HL-60 (cell line): ENCODE results near the gene WDR27.

Experiments
- CTCF ChIP-seq: IDR thresholded peaks from one replicate; pipeline ENCODE4 v1.5.1; 2011; ENCODE audit warnings: low read length, control low read depth, inconsistent platforms; ENCODE audit not compliant: insufficient read depth
- POLR2AphosphoS5 ChIP-seq: IDR thresholded peaks from 2 replicates; pipeline ENCODE4 v1.6.1; 2012; ENCODE audit warnings: low read depth
- TF ChIP-seq, protein P1 (sequence below): IDR thresholded peaks from 2 replicates; pipeline ENCODE4 v1.6.1; 2012; ENCODE audit warnings: low read depth; ENCODE audit not compliant: insufficient replicate concordance

DNA sequence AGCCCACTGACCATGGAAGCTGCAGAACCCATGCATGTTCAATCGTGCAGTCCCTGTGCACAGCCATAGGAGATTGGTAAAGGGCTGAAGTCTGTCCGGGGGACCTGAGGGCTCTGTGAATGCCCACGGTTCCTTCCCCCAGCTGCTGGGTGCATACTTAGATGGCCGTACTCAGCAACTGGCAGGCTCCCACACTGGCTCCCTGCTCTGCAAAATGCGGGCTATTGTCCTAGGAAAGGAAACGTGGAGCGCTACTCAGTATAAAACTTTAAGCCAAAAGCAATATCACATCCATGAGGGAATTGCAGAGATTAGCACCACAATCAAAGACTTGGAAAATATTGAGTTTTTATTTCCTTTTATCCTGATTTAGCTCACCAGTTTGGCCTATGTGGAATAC lies 202.0 kb downstream of the WDR27 start:
- no peak for TF ChIP-seq CTCF
- TF ChIP-seq, protein P1, sequence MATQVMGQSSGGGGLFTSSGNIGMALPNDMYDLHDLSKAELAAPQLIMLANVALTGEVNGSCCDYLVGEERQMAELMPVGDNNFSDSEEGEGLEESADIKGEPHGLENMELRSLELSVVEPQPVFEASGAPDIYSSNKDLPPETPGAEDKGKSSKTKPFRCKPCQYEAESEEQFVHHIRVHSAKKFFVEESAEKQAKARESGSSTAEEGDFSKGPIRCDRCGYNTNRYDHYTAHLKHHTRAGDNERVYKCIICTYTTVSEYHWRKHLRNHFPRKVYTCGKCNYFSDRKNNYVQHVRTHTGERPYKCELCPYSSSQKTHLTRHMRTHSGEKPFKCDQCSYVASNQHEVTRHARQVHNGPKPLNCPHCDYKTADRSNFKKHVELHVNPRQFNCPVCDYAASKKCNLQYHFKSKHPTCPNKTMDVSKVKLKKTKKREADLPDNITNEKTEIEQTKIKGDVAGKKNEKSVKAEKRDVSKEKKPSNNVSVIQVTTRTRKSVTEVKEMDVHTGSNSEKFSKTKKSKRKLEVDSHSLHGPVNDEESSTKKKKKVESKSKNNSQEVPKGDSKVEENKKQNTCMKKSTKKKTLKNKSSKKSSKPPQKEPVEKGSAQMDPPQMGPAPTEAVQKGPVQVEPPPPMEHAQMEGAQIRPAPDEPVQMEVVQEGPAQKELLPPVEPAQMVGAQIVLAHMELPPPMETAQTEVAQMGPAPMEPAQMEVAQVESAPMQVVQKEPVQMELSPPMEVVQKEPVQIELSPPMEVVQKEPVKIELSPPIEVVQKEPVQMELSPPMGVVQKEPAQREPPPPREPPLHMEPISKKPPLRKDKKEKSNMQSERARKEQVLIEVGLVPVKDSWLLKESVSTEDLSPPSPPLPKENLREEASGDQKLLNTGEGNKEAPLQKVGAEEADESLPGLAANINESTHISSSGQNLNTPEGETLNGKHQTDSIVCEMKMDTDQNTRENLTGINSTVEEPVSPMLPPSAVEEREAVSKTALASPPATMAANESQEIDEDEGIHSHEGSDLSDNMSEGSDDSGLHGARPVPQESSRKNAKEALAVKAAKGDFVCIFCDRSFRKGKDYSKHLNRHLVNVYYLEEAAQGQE = no peak
- TF ChIP-seq POLR2AphosphoS5 = no peak
